Thyroid gland (tissue), 4 donors: ENCODE measurements around the gene DGKQ.

Experiments used
- POLR2A ChIP-seq, 2 donors: fragments of 450-650 bp; IDR thresholded peaks; one replicate each; pipeline ENCODE4 v1.6.1; 2017; ENCODE audit warnings: antibody characterized with exemption in 2 of 2, mild to moderate bottlenecking in 2 of 2, moderate library complexity in 1 of 2
- TF ChIP-seq, protein P1 (sequence below), 6 experiments: fragments of 200-600 bp in 3 of 6; fragments of 450-650 bp in 3 of 6; sonication (generic) in 3 of 6; IDR thresholded peaks; one replicate each; pipeline ENCODE4 v1.5.1; 2016 to 2019; ENCODE audit warnings: antibody characterized with exemption in 6 of 6, mild to moderate bottlenecking in 2 of 6, inconsistent platforms in 1 of 6, moderate library complexity in 1 of 6

DNA sequence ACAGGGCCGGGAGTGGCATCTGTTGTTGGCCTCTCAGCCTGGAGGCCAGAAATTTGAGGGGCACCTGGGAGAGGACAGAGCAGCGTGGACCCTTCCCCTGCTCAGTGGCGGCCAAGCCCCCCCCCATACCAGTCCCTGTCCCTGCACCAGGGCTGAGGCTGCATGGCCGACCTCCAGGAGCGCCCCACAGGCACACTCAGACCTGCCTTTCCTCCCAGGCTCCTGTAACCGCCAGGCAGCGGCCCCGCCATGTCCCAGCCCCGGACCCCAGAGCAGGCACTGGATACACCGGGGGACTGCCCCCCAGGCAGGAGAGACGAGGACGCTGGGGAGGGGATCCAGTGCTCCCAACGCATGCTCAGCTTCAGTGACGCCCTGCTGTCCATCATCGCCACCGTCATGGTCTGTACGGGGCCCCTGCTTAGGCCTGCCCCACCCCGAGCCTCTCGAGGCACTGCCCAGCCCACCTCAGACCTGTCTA, 25.8 kb downstream of the DGKQ start:
- TF ChIP-seq, protein P1, sequence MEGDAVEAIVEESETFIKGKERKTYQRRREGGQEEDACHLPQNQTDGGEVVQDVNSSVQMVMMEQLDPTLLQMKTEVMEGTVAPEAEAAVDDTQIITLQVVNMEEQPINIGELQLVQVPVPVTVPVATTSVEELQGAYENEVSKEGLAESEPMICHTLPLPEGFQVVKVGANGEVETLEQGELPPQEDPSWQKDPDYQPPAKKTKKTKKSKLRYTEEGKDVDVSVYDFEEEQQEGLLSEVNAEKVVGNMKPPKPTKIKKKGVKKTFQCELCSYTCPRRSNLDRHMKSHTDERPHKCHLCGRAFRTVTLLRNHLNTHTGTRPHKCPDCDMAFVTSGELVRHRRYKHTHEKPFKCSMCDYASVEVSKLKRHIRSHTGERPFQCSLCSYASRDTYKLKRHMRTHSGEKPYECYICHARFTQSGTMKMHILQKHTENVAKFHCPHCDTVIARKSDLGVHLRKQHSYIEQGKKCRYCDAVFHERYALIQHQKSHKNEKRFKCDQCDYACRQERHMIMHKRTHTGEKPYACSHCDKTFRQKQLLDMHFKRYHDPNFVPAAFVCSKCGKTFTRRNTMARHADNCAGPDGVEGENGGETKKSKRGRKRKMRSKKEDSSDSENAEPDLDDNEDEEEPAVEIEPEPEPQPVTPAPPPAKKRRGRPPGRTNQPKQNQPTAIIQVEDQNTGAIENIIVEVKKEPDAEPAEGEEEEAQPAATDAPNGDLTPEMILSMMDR (IDR thresholded peaks at IDR 0.05): no peak
- TF ChIP-seq POLR2A (IDR thresholded peaks at IDR 0.05): no peak
